Activated CD4-positive, CD25-positive, alpha-beta regulatory T cell treated with anti-CD3 and anti-CD28 coated beads, Interleukin-2, amount 50 U/mL, for 72 hours (primary cell): ENCODE results near the gene HTR6.

Experiments used
- DNase-seq: peaks from one replicate; pipeline ENCODE4 v3.0.0; 2021

HTR6 gene

GRCh38 chr1:19689856-19690255 is 25.2 kb downstream of the HTR6 start:
- DNase-seq, result no peak

GRCh38 chr1:19690342-19690741 is 25.7 kb downstream of the HTR6 start:
- DNase-seq, result no peak

- no peak for DNase-seq
Measured at GRCh38 chr1:19694298-19694697, 29.6 kb downstream of the HTR6 start.

GRCh38 chr1:19695772-19696171 is 31.1 kb downstream of the HTR6 start:
- no peak for DNase-seq

GRCh38 chr1:19696820-19697219 is 32.1 kb downstream of the HTR6 start:
- DNase-seq, result no peak

GRCh38 chr1:19698181-19698580 is 33.5 kb downstream of the HTR6 start:
- DNase-seq, result no peak

- DNase-seq, result no peak
Measured at GRCh38 chr1:19700079-19700777, 35.6 kb downstream of the HTR6 start.

GRCh38 chr1:19703280-19703679 is 38.6 kb downstream of the HTR6 start:
- no peak for DNase-seq

GRCh38 chr1:19704247-19705113 is 39.8 kb downstream of the HTR6 start:
- peak; percentile 55 for DNase-seq

GRCh38 chr1:19705464-19705863 is 40.8 kb downstream of the HTR6 start:
- DNase-seq, result no peak

GRCh38 chr1:19706136-19706535 is 41.5 kb downstream of the HTR6 start:
- no peak for DNase-seq

GRCh38 chr1:19708567-19709110 is 44.0 kb downstream of the HTR6 start:
- no peak for DNase-seq

- no peak for DNase-seq
Measured at GRCh38 chr1:19709260-19709793, 44.7 kb downstream of the HTR6 start.

- DNase-seq, result no peak
Measured at GRCh38 chr1:19710825-19711611, 46.3 kb downstream of the HTR6 start.

- no peak for DNase-seq
Measured at GRCh38 chr1:19712928-19713327, 48.3 kb downstream of the HTR6 start.

GRCh38 chr1:19715334-19716203 is 50.9 kb downstream of the HTR6 start:
- DNase-seq, result peak; percentile 88

- no peak for DNase-seq
Measured at GRCh38 chr1:19717467-19717866, 52.8 kb downstream of the HTR6 start.

GRCh38 chr1:19720174-19720573 is 55.5 kb downstream of the HTR6 start:
- no peak for DNase-seq

- DNase-seq, result no peak
Measured at GRCh38 chr1:19720973-19721372, 56.3 kb downstream of the HTR6 start.

GRCh38 chr1:19723874-19724273 is 59.2 kb downstream of the HTR6 start:
- no peak for DNase-seq

GRCh38 chr1:19725606-19726005 is 60.9 kb downstream of the HTR6 start:
- no peak for DNase-seq
